ENCODE measurements around the gene TTLL8.

- TF ChIP-seq CTCF (IDR thresholded peaks at IDR 0.05) (no peak), POLR2A (IDR thresholded peaks at IDR 0.05) (no peak)
Measured at GRCh38 chr22:50090412-50090714, 32.3 kb upstream of the TTLL8 start.
